ENCODE results near the gene EEIG2.

GRCh38 chr1:108565081-108565480 lies 5.2 kb downstream of the EEIG2 start:
- TF ChIP-seq POLR2A (IDR thresholded peaks at IDR 0.05) (no peak), CTCF (IDR thresholded peaks at IDR 0.05 in 4 of 5, conservative IDR thresholded peaks at IDR 0.05 in 1 of 5) (no peak)
